WTC11 (cell line): ENCODE data around the gene NRXN2.

Source experiments
- CBFB ChIP-seq: sonication (generic); formaldehyde crosslinking; IDR thresholded peaks from 2 replicates; pipeline ENCODE4 v1.8.1; 2022; ENCODE audit warnings: mild to moderate bottlenecking, low read depth, missing genetic modification reagents
- FOXJ3 ChIP-seq: sonication (generic); formaldehyde crosslinking; IDR thresholded peaks from 2 replicates; pipeline ENCODE4 v1.9.0; 2021; ENCODE audit warnings: missing genetic modification reagents, mild to moderate bottlenecking, borderline replicate concordance
- JUN ChIP-seq: sonication (generic); formaldehyde crosslinking; IDR thresholded peaks from 2 replicates; pipeline ENCODE4 v1.8.0; 2023; ENCODE audit warnings: mild to moderate bottlenecking, missing genetic modification reagents
- MXD4 ChIP-seq: fragments of 250-450 bp; sonication (Bioruptor Pico); IDR thresholded peaks from 2 replicates; pipeline ENCODE4 v1.8.0; 2021; ENCODE audit warnings: mild to moderate bottlenecking, moderate library complexity, borderline replicate concordance
- NFE2L1 ChIP-seq: sonication (generic); formaldehyde crosslinking; IDR thresholded peaks from 2 replicates; pipeline ENCODE4 v1.8.1; 2023; ENCODE audit warnings: missing genetic modification reagents
- NR2C2 ChIP-seq: sonication (generic); formaldehyde crosslinking; IDR thresholded peaks from 2 replicates; pipeline ENCODE4 v1.8.0; 2022; ENCODE audit warnings: mild to moderate bottlenecking, missing genetic modification reagents
- ZNF232 ChIP-seq: sonication (generic); formaldehyde crosslinking; IDR thresholded peaks from 2 replicates; pipeline ENCODE4 v1.8.0; 2022; ENCODE audit warnings: mild to moderate bottlenecking, missing genetic modification reagents
- ZNF423 ChIP-seq: fragments of 250-450 bp; sonication (Bioruptor Pico); IDR thresholded peaks from 2 replicates; pipeline ENCODE4 v2.1.2; 2022; ENCODE audit warnings: mild to moderate bottlenecking, moderate library complexity
- TF ChIP-seq, protein P1 (sequence below): fragments of 200-600 bp; IDR thresholded peaks from 2 replicates; pipeline ENCODE4 v1.8.0; 2022; ENCODE audit warnings: antibody characterized with exemption
- TF ChIP-seq, protein P2 (sequence below): sonication (generic); formaldehyde crosslinking; IDR thresholded peaks from 2 replicates; pipeline ENCODE4 v1.8.1; 2023; ENCODE audit warnings: mild to moderate bottlenecking, missing genetic modification reagents

DNA sequence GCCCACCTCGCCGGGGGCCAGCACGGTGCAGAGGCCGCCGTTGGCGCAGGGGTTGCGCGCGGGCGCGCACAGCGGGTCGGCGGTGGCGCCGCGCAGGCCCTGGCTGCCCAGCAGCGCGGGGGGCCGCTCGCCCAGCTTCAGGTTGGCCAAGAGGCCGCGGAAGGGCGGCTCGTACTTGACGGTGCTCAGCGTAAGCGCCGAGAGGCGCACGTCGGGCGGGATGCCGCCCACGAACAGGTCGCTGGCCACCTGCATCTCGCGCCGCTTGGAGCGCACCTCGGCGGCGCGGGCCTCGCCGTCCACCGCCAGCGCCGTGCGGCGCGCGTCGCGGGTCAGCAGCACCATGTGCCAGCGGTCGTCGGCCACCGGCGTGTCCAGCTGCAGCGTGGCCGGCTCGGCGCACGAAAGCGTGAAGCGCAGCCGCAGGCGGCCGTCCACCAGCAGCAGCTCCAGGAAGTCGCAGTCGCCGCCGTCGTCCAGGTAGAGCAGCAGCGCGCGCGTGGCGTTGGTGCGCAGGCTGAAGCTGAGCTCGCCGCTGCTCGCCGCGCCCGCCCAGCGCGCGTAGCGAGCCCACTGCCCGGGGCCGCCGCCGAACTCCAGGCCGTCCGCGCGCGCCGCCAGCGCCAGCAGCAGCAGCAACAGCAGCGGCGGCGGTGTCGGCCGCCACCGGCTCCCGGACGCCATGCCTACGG is 9.8 kb downstream of the NRXN2 start:
- TF ChIP-seq NFE2L1 (CRISPR knock-in tag) (peak; percentile 87), ZNF423 (CRISPR knock-in tag) (0 out of 2 replicates have a peak, but pooled peaks have one; percentile 10), NR2C2 (CRISPR knock-in tag) (no peak), FOXJ3 (CRISPR knock-in tag) (no peak), JUN (CRISPR knock-in tag) (peak; percentile 76; the same call in 1 of the 2 replicates), ZNF232 (CRISPR knock-in tag) (no peak), CBFB (CRISPR knock-in tag) (peak; percentile 71; the same call in 1 of the 2 replicates), MXD4 (CRISPR knock-in tag) (no peak)
- TF ChIP-seq, protein P1, sequence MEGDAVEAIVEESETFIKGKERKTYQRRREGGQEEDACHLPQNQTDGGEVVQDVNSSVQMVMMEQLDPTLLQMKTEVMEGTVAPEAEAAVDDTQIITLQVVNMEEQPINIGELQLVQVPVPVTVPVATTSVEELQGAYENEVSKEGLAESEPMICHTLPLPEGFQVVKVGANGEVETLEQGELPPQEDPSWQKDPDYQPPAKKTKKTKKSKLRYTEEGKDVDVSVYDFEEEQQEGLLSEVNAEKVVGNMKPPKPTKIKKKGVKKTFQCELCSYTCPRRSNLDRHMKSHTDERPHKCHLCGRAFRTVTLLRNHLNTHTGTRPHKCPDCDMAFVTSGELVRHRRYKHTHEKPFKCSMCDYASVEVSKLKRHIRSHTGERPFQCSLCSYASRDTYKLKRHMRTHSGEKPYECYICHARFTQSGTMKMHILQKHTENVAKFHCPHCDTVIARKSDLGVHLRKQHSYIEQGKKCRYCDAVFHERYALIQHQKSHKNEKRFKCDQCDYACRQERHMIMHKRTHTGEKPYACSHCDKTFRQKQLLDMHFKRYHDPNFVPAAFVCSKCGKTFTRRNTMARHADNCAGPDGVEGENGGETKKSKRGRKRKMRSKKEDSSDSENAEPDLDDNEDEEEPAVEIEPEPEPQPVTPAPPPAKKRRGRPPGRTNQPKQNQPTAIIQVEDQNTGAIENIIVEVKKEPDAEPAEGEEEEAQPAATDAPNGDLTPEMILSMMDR, result no peak
- TF ChIP-seq, protein P2, sequence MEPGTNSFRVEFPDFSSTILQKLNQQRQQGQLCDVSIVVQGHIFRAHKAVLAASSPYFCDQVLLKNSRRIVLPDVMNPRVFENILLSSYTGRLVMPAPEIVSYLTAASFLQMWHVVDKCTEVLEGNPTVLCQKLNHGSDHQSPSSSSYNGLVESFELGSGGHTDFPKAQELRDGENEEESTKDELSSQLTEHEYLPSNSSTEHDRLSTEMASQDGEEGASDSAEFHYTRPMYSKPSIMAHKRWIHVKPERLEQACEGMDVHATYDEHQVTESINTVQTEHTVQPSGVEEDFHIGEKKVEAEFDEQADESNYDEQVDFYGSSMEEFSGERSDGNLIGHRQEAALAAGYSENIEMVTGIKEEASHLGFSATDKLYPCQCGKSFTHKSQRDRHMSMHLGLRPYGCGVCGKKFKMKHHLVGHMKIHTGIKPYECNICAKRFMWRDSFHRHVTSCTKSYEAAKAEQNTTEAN (CRISPR knock-in tag), result peak; percentile 25; the same call in 1 of the 2 replicates
